Right renal cortex interstitium (tissue), 3 donors: Measurements from ENCODE around the gene CAST. TPM values are rescaled to one million over a fixed set of nuclear protein-coding genes. Genes with fewer than 3 reads are reported as not detected.

Experiments used
- DNase-seq, 3 donors: peaks; one replicate each; pipeline ENCODE4 v3.0.0-alpha.2; 2013; ENCODE audit warnings: low read depth in 3 of 3, low spot score in 2 of 3
- polyA plus RNA-seq, 3 donors: library from polyadenylated mRNA; unstranded; fragments of 120-200 nt; gene quantifications; one replicate each; pipeline ENCODE4 v1.2.1, GENCODE V29; 2013; ENCODE audit not compliant: insufficient read length in 3 of 3

CAST gene
- polyA plus RNA-seq, 3 donors = 143 to 185 (median 158) TPM

GRCh38 chr5:96708600-96708999 lies 46.4 kb downstream of the CAST start:
- DNase-seq = no peak

GRCh38 chr5:96709152-96709821 lies 47.1 kb downstream of the CAST start:
- no peak for DNase-seq

- DNase-seq = no peak
Measured at GRCh38 chr5:96712100-96712746, 50.0 kb downstream of the CAST start.

- no peak for DNase-seq
Measured at GRCh38 chr5:96714450-96714849, 52.3 kb downstream of the CAST start.

- peak in 1 of 3 donors; percentile 44 for DNase-seq
Measured at GRCh38 chr5:96714951-96715451, 52.8 kb downstream of the CAST start.

- no peak for DNase-seq
Measured at GRCh38 chr5:96716007-96716406, 53.8 kb downstream of the CAST start.

- no peak for DNase-seq
Measured at GRCh38 chr5:96716716-96717115, 54.5 kb downstream of the CAST start.

- no peak for DNase-seq
Measured at GRCh38 chr5:96717874-96718273, 55.7 kb downstream of the CAST start.

GRCh38 chr5:96718635-96719077 lies 56.5 kb downstream of the CAST start:
- no peak for DNase-seq

- no peak for DNase-seq
Measured at GRCh38 chr5:96720408-96720807, 58.2 kb downstream of the CAST start.

- DNase-seq = no peak
Measured at GRCh38 chr5:96721351-96721977, 59.3 kb downstream of the CAST start.

- no peak for DNase-seq
Measured at GRCh38 chr5:96725257-96725656, 63.1 kb downstream of the CAST start.

GRCh38 chr5:96726802-96727201 lies 64.6 kb downstream of the CAST start:
- DNase-seq = no peak

- DNase-seq = no peak
Measured at GRCh38 chr5:96729156-96729555, 67.0 kb downstream of the CAST start.

- DNase-seq = no peak
Measured at GRCh38 chr5:96730586-96730985, 68.4 kb downstream of the CAST start.

GRCh38 chr5:96733771-96734500 lies 71.8 kb downstream of the CAST start:
- no peak for DNase-seq

- DNase-seq = no peak
Measured at GRCh38 chr5:96734871-96735325, 72.7 kb downstream of the CAST start.

- no peak for DNase-seq
Measured at GRCh38 chr5:96736937-96737336, 74.8 kb downstream of the CAST start.

- DNase-seq = no peak
Measured at GRCh38 chr5:96741106-96741505, 78.9 kb downstream of the CAST start.

- DNase-seq = no peak
Measured at GRCh38 chr5:96741891-96742309, 79.7 kb downstream of the CAST start.

- DNase-seq = peak in 1 of 3 donors; percentile 36
Measured at GRCh38 chr5:96742538-96742937, 80.4 kb downstream of the CAST start.
